Stimulated activated CD8-positive, alpha-beta memory T cell treated with anti-CD3 and anti-CD28 coated beads, Interleukin-2, amount 100 ng/mL, for 1 hour (primary cell): ENCODE measurements around the gene CTBP1.

ENCODE experiments used
- DNase-seq, 2 donors: peaks; one replicate each; pipeline ENCODE4 v3.0.0-alpha.2; 2020; ENCODE audit warnings: low read depth in 2 of 2

Gene CTBP1

DNA sequence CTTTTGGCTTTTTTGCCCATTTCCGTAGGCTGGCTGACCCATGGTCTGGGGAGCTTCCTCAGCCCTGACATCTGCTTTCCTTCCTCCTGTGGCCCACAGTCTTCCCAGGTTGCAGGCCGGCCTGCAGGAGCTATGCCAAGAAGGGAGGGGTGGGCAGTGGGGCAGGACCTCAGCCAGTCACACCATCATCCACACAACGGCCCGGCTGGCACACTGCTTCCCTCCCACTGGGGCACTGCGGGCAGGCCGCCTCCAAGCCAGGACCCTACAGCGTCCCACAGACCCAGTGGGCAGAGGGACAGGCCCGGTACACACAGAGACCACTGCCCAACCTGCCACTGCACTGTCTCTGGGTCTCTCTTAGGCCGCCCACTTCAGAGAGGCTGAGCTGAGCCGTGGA is 38.0 kb downstream of the CTBP1 start:
- DNase-seq = no peak

DNA sequence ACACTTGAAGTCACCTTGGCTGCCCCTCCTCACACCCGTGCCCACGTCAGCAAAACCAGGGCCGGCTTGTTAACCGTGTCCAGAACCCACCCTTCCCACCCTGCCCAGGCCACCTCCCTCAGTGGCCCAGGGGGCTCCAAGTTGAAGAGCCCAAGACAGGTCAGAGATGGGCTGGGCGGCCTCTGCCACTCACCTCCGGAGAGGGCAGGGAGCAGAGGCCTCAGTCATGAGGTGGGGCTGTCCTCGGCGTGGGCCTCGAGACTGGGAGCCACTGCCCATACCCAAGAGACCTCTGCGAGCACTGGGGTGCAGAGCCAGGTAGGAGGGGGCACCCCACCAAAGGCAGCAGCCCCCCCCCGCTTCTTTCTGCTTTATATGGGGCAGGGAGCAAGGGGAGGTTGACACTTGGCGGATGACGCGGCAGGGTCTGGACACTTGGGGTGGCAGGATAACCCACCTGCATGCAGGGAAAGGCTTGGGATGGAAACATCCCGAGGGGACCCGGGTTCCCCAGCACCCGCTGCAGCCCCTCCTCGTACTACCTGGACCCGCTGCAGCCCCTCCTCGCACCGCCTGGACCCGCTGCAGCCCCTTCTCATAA is 38.6 kb downstream of the CTBP1 start:
- DNase-seq = no peak

- DNase-seq = no peak
Observed at GRCh38 chr4:1209821-1210220, 39.1 kb downstream of the CTBP1 start.

DNA sequence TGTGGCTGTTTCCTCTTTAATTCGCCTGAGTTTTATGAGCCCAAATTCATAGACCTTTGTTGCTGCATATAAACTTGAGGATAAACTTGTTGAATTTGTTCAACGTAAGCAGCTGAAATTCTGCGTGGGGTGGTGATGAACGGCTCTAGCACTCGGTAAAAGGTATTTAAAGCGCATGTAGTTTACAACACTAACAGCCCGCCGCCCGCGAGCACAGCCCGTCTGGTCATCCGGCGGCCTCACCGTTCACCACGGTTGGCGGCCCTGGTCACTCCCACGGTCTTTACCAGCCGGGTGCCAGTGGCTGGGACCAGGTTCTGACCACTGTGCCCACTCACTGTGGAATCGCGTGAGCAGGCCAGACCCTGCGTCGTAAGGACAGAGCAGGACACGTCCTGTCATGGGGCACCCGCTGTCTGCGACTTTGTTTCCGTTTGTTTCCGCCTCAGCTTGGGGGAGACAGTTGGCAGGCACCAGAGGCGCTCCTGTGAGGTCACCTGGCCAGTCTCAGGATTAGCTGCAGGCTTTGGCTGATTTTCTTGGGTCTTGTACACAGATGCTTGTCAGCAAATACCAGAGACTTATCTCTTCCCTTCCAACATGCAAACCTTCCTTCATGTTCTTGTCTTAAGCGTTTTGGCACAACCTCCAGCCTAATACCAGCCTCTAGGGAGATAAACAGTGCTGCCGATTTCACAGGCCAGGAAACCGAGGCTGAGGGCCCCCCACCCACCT is 39.8 kb downstream of the CTBP1 start:
- DNase-seq = no peak

- DNase-seq = no peak
Observed at GRCh38 chr4:1208266-1208961, 40.5 kb downstream of the CTBP1 start.

- DNase-seq = no peak
Observed at GRCh38 chr4:1207603-1208265, 41.2 kb downstream of the CTBP1 start.

GRCh38 chr4:1207157-1207470 is 41.8 kb downstream of the CTBP1 start:
- DNase-seq = no peak

DNA sequence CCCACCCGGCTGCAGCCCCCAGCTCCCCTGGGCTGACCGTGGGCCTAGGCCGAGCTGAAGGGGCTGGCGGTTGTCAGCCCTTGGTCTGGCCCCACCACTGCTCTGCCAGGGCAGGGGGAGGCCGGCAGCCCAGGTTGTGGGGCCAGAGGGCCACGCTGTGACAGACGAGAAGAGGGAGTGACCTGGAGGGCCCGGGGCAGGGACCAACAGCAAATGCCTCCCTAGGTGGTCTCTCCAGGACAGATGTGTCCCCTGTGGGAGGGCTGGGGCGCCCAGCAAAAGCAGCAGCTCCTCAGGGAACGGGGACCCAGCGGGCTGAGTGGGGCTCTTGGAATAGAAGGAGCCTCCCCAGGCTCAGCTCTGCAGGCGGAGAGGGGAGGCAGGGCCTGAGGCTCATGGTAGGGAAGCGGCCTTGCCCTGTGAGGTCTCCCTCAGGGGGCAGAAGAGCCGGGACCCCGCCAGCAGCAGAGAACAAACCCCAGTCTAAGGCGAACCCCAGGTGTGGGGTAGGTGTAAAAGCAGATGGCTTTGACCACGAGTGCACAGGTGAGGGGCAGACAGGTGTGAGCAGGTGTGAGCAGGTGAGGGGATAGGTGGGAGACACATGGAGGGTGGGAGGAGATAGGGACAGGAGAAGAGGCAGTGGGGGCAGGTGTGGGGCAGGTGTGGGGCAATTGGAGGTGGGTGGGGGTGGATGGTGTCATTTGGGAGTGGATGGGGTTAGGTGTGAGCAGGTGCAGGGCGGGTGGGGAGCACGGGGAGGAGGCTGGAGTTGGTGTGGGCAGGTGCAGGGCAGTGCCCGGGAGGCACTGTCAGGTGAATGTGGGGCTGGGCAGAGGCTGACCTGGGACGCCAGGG is 42.4 kb downstream of the CTBP1 start:
- DNase-seq = no peak

GRCh38 chr4:1205586-1206298 is 43.2 kb downstream of the CTBP1 start:
- DNase-seq = no peak

DNA sequence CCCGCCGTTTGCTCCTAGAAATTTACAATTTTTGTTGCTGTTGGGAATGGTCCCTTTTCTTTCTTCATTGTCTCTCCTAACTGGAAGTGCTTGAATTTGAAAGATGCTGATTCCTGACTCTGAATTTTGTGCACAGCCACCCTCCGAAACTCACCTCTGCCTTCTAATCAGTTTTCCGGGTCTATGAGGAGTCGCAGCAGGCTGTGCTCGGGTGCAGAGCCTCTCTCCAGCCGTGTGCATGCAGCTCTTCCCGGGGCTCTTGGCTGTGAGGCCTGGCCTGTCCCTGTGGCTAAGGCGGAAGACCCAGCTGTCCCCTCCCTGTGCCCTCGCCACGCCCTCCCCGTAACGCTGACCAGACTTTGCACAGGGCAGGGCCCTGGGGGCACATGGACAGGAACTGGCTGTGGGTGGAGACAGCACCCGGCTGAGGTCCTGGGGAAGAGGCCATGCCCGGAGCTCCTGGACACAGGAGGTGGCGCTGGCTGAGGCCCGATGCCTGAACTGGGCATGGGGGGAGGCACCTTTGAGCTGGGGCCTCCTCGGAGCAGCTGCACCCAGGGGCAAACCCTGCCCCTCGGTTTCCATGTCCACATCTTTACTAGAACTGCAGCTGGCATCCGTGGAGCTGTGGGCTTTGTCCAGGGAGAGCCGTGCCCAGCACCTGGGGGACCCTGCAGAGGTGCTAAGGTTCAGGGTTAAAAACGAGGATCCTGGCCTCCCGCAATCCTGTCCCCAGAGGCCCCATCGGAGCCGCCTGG is 43.9 kb downstream of the CTBP1 start:
- no peak for DNase-seq

- no peak for DNase-seq
Observed at GRCh38 chr4:1204286-1204827, 44.6 kb downstream of the CTBP1 start.

DNA sequence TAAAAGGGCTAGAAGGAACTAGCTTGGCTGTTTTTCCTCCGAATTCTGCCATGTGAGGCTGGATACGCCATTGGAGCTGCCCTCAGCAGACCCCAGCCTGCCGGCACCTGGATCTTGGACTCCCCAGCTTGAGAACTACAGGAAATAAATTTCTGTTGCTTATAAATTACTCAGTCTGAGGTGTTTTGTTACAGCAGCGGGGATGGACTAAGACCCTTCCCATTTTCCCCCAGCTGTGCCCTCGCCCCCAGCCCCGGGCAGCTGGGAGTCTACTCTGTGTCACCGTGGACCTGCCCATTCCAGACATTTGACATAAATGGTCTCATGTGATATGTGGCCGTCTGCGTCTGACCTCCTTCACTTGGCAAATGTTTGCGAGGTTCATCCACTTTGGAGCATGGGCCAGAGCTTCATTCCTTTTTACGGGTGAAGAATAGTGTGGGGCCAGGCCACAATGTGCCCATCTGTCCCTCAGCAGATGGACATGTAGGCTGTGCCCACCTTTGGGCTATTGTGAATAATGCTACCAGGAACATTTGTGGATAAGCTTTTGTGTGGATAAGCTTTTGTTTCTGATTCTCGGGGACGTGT is 45.8 kb downstream of the CTBP1 start:
- DNase-seq = no peak

- no peak for DNase-seq
Observed at GRCh38 chr4:1202526-1203011, 46.4 kb downstream of the CTBP1 start.

DNA sequence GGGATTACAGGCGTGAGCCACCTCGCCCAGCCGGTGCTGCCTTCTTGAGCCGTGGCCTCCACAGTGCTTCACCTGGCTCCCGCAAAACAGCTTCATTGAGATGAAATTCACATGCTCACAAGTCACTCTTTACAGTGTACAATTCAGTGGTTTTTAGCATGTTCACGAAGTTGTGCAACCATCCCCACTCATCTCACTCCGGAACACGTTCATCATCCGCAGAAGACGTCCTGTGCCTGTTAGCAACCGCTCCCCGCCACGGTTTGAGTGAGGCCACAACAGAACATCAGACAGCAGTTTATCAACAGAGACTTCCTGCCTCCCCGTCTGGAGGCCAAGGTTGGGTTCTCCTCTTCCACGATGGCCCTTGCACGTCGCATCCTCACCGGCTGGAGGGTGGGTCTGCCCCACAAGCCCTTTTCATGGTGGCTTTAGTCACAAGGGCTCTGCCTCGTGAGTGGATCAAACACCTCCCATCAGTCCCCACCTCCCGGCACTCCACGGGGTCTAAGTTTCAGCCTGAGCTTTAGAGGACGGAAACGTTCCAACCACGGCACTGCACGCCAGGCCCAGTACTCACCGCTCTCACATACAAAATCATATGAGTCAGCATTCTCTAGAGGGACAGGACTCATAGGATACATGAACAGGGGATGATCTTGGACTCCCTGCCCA is 46.9 kb downstream of the CTBP1 start:
- peak; percentile 61 to 71 for DNase-seq

DNA sequence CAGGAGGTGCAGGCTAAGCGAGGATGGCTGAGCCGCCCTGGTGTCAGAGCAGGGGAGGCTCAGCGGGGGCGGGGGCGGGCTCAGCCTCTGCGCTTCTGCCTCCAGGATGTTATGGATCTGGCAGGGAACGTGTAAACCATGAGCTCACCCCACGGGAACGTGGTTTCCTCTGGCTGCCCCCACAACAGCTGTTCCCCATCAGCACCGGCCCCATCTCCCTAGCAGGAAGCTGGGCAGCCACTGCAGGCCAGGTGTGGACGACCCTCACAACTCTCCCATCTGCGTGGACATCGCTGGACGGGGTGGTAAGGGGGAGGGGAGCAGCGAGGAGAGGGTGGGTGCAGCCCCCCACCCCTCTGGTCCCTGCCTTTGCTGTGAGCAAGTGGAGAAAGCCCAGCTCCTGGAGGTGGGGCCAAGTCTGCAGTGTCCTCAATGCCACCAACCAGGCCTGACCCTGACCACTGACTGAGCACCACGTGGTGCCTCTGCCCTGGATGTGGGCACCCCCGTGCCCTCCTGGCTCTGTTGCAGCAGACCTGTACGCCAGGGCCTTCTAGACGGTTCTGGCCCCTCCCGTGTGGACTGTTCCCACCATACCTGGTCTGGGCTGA is 48.4 kb downstream of the CTBP1 start:
- DNase-seq = no peak

DNA sequence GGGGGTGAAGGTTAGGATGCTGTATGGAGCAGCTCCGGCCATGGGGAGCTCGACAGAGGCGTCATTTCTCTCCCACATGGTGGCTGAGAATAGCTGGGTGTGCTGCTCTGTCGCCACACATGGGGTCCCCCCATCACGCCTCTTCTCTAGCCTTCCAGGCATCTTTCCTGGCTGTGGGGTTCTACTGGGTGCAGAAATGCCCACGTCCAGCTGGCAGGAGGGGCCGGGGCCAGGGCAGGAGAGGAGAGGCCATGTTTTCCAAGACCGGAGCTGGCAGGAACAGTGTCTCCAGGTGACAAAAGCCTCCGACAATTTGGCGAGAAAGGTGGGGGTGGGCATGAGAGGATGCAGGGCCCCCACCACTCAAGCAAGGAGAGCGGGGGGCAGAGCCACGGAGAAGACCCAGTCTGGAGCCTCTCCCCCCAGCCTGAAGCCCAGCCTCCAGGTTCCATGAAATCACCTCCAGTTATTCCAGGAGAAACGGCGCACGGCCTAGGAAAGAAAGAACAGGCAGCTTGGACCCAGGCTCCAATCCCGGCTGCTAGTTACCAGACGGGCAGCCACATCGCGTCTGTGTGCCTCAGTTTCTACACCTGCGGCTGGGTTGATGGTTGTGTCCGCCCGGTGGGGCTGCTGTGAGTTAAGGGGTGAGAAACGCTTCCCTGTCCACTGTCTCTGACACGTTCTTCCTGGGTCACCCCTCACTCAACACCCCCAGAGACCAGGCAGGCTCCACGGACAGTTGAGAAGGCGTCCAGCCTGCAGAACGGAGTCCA is 49.2 kb downstream of the CTBP1 start:
- DNase-seq = no peak

GRCh38 chr4:1198098-1198844 is 50.7 kb downstream of the CTBP1 start:
- DNase-seq = no peak
